ENCODE measurements around the gene ATP11A. TPM values are rescaled to one million over a fixed set of nuclear protein-coding genes. Genes with fewer than 3 reads are reported as not detected.

ATP11A gene
- total and polyA plus RNA-seq, 10 of the 15 experiments (the other 5 are each of a cell fraction or from before 2014, with no cell fraction given) = 1.4 to 69.6 (median 14.4) TPM

GRCh38 chr13:112934078-112934477 is 244.2 kb downstream of the ATP11A start (continued):
- TF ChIP-seq REST (IDR thresholded peaks at IDR 0.05; ENCODE audit: low read depth, low read length) (no peak), BCL11A (IDR thresholded peaks at IDR 0.05; ENCODE audit: low read depth, low read length) (no peak), RELA (IDR thresholded peaks at IDR 0.05; ENCODE audit: borderline replicate concordance, partially characterized antibody) (no peak), ZZZ3 (IDR thresholded peaks at IDR 0.05; ENCODE audit: control insufficient read depth, insufficient read length, low read depth) (no peak), NKRF (conservative IDR thresholded peaks at IDR 0.05) (no peak), SMARCA5 (IDR thresholded peaks at IDR 0.05) (no peak), NRF1 (conservative IDR thresholded peaks at IDR 0.05; ENCODE audit: low read depth, low read length) (no peak), ESRRA (IDR thresholded peaks at IDR 0.05; ENCODE audit: low read length) (no peak)

Other genes with a start within 250 kb of the ATP11A start
- 19.1 and 20.4 TPM in 2 replicates for gene TUBGCP3, start 101.9 kb upstream of the ATP11A start, total RNA-seq (2014; rRNA removed)
- 15.8 and 16.6 TPM in 2 replicates for gene TUBGCP3, start 101.9 kb upstream of the ATP11A start, total RNA-seq (2014; rRNA removed; fragmentation: Illumina TruSeq; extraction: Trizol)
- gene TUBGCP3, start 101.9 kb upstream of the ATP11A start, total RNA-seq (2021) = 27.6 and 34.0 TPM in 2 replicates
- gene TUBGCP3, start 101.9 kb upstream of the ATP11A start, polyA plus RNA-seq (2011; rRNA removed) = 23.2 and 24.1 TPM in 2 replicates
- gene TUBGCP3, start 101.9 kb upstream of the ATP11A start, polyA plus RNA-seq (2014; fragmentation: Illumina TruSeq; extraction: Trizol) = 21.0 and 21.8 TPM in 2 replicates
- 1 to 10 TPM; 4.0 to 6.1 TPM for gene TUBGCP3, start 101.9 kb upstream of the ATP11A start, polyA plus RNA-seq (2014; fragmentation: Nextera tagmentation; extraction: Ambion mirVana)
- gene TUBGCP3, start 101.9 kb upstream of the ATP11A start, polyA plus RNA-seq (2014; rRNA removed) = 23.2 and 25.2 TPM in 2 replicates
- gene TUBGCP3, start 101.9 kb upstream of the ATP11A start, polyA plus RNA-seq (2016; fragmentation: Nextera tagmentation; extraction: Ambion mirVana) = 10 to 100 TPM; 24.1 to 25.1 TPM

All from GM12878 (cell line).